CD4-positive, alpha-beta T cell treated with Interleukin-15 for 4 hours (primary cell): Measurements from ENCODE around the gene ZNF618.
"Not testable (repeated sequence)": the region's sequence is repeated elsewhere in the genome, so short reads cannot be mapped to it uniquely, and the experiment has no call there.

Experiments used
- DNase-seq: peaks from one replicate; pipeline ENCODE4 v3.0.0-alpha.2; 2020; ENCODE audit warnings: low spot score

Gene ZNF618

DNA sequence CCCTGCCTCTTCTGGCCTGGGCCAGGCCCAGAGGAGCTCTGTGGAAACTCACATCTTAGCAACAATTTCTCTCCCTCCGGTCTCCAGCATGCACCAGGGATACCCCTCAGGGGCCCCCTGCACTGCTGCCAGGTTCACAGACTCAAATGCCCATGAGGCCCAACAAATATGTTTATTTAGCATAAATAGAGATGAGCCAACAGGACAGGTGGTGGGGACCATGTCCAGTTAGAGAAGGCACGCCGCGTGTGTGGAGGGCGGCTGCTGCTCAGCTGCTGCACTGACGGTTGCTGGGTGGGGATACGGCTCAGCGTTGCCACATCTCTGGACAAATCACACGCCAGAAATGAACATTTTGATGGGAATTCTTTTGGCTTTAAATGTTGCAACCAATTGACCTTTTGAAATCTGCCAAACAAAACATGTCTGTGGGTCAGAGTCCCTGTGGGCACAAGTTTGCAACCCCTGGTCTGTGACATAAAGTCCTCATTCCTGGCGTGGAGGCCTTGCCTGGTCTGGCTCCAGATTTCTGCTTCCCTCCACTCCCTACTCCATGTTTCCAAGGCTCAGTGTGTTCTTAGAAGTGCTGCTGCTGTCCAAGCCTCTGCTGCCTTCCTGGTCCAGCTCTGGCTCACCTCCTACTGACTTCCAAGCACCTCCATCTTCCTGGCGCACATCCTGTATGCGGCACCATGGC lies 113.1 kb downstream of the ZNF618 start:
- DNase-seq: no peak

DNA sequence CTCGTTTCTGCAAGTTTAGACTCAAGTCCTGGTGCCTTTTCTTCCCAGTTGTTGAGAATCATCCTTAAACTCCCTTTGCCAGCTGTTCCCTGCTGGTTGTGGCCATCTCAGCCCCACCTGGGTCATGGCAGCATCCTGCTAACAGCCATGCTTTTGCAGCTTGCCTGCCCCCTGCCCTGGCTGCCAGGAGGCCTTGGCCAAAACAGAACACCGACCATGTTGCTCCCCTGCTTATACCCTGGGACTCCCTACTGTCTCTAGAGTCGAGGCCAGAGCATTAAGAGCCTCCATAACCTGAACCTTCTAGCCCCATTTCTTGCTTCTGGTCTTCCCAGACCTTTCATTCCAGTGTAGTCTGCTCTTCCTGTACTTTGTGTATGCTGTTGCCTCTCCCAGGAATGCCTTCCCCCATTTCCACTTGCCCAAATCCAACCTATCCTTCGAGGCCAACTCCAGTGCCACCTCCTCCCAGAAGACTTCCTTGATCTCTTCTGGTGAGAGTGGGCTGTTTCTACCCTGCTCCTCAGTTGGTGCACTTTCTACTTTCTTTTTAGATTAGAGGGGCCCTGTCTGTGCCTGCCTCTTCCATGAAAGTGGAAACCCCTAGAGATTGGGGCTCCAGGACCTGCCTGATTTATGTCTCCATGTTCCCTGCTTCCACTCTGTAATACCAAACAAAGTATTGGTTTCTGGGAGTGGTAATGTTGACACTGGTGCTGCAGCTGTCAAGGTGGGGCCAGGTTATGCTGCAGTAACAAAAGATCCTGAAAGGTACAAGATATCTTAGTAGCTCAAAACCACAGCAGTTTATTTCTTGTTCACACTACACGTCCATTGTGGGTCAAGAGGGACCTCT lies 113.8 kb downstream of the ZNF618 start:
- DNase-seq: no peak

DNA sequence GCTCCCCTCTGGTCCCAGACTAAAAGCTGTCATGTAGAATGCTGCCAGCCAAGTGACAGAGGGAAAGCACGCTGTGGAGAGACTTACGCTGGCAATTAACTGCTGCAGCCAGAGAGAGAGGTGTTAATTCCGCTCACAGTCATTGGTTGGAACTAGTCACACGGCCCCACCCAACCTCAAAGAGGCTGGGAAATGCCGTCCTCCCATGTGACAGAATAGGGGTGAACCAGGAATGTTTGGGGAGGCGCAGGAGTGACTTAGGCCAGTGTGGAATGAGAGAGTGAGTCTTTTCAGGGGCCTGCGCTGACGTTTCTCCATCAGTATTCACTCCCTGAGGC lies 114.4 kb downstream of the ZNF618 start:
- DNase-seq: no peak

GRCh38 chr9:113990975-113991471 lies 114.9 kb downstream of the ZNF618 start:
- DNase-seq: no peak

DNA sequence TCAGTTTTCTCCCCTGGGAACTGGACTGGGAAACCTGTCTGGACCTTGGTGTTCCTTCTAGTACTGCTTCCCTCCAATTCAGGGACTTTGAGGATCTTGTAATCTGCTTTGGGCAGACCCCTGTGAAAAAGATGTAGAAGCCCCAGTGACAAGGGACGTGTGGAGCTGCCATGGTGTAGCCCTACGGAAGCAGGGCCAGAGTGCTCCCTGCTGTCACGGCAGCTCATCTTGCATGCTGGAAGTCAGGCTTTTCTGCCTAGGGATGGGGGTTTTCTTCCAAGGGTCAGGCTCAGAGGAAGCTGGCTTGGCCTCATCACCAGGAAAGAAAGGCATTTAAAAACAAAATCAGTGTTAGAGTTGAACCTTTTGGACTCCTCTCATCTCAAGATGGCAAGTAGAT lies 115.6 kb downstream of the ZNF618 start:
- DNase-seq: no peak

GRCh38 chr9:113992276-113992951 lies 116.3 kb downstream of the ZNF618 start:
- no peak for DNase-seq

- DNase-seq: no peak
Observed at GRCh38 chr9:113992994-113993393, 116.9 kb downstream of the ZNF618 start.

- DNase-seq: no peak
Observed at GRCh38 chr9:113993838-113994540, 117.9 kb downstream of the ZNF618 start.

GRCh38 chr9:113995401-113995800 lies 119.3 kb downstream of the ZNF618 start:
- DNase-seq: no peak

DNA sequence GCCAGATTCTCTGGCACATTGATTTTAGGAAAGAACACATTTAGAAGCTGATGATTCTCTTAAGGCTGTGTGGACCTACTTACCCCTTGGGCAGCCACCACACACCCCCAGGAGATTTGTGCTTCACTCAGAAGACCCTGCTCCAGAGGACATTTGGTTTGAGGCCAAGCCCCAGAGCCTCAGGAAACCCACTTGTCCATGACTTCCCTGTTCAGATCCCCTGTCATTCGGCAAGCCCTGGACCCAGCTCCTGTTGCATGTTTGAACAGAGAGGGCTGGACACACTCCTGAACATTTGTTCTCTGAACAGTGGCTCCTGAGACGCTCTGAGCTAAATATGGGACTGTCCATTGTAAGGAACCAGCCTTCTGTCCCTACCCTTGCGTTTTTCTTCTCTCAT lies 119.9 kb downstream of the ZNF618 start:
- DNase-seq: no peak

DNA sequence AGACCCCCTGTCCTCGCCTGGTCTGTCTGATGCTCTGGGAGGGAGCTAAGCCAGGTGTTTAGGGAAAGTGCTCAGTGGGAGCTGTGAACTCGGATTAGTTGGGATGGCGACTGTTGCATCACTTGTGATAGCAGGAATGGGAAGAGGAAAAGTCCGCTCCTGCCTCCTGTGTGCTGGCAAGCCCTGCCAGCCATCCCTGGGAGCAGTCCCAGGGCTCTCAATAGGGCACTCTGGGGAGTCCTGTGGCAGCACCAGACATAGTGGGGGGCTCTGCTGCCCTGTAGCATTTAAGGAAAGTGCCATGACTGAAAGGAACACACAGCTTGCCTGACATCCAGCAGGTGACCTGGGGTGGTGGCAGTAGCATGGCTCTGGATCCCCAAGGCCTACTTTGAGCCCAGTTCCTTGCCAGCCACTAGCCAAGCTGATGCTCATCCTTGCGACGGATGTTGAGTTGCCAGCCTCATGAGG lies 120.5 kb downstream of the ZNF618 start:
- no peak for DNase-seq

DNA sequence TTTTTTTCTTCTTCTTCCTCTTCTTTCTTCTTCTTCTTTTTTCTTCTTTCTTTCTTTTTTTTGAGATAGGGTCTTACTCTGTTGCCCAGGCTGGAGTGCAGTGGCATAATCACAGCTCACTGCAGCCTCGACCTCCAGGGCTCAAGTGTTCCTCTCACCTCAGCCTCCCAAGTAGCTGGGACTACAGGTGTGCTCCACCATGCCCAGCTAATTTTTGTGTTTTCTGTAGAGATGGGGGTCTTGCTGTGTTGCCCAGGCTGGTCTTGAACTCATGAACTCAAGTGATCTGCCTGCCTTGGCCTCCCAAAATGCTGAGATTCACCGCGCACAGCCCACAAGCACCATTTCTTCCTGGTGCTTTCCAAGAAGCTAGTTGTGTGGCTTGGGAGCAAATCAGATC lies 121.0 kb downstream of the ZNF618 start:
- not testable (repeated sequence) for DNase-seq

GRCh38 chr9:113997610-113998009 lies 121.5 kb downstream of the ZNF618 start:
- no peak for DNase-seq

DNA sequence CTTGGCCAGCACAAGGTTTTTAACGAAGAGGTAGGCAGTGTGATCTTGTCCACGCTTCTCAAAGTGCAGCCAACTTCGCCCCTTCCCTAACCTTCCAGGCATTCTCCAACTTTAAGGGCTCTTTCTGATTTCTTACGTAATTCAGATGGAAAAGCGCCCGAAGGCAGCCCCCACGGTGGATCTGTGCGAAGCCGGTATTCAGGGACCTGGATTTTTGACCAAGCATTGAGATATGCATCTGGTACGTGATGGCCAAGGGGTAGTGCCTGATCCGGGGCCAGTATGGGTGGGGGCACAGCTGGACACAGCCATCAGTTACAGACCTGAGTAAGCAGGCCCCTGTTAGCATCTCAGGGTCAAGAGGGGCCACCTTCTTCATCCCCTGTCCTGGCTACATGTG lies 122.0 kb downstream of the ZNF618 start:
- DNase-seq: no peak

DNA sequence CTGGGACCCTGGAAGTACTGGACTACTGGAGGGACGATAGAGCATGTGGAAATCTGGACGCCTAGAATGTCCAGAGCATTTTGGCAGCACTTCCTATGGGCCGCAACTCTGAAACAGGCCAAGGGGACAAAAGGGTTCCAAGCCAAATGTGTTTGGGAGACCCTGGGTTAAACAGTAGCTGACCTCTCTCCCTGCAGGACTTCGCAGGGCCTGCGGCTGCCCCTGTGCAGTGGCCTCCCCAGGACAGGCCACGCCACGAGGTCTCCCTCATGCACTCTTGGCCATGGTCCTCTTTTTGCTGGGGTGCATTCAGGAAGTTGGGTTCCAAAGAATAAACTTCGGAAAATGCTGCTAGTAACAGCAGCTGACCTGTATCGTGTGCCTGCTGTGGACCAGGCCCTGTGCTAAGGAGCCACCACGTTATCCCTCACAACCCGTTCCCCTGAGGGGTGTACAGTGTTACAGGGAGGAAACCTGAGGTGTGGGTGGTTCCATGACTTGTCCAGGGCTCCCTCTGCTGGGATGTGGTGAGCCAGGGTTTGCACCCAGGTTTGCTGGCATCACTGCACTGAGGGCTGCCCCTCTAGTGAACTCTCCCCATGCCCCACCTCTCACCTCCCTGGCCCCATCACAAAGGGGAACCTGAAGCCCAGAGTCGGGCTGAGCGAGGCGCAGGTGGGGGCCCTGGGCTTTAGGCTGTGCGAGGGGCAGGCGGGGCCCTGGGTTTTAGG lies 122.6 kb downstream of the ZNF618 start:
- DNase-seq: no peak

GRCh38 chr9:113999256-114000062 lies 123.3 kb downstream of the ZNF618 start:
- no peak for DNase-seq

GRCh38 chr9:114000063-114000454 lies 124.0 kb downstream of the ZNF618 start:
- DNase-seq: no peak

DNA sequence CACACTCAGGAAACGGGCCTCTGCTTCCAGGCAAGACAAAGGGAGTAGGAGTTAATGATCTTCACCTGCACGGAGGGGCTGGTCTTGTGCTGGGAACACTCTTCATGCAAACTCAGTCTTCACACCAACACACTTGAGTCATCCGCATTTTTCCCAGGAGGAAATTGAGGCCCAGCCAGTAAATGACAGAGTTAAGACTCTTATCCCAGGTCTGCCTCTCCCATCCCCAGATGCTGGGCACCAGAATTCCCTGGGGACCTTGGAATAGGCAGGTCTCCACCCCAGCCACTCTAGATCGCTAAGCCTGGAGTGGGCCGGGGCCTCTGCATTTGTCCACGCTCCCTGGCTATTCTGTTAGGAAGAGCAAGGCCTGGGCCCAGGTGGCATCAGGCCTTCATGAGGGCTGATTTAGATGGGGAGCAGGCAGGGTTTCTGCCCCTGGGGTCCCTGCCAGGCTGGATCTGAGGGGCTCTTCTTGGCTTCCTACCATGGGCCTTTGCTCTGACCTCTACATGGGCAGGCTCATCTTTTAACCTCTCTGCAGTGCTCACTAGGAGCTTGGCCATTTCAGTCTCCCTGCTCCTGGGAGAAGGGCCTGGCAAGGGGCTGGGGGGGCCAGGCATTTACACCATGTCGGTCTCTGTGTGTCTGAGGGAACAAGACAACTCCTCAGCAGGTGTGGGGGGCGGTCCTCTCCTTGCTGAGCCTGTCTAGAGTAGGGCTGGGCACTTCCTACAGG lies 124.7 kb downstream of the ZNF618 start:
- DNase-seq: no peak

DNA sequence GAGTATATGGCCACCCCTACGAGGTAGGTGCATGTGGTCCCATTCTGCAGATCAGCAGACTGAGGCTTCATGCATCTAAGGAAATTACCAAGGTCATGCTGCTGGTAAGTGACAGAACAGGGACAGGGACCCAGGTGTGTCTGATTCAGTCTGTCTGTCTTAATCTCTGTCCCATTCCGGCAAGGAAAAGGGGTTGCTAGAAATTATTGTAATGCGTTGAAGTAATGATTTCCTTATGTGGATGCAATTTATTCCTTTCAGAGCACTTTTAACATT lies 125.2 kb downstream of the ZNF618 start:
- DNase-seq: no peak

DNA sequence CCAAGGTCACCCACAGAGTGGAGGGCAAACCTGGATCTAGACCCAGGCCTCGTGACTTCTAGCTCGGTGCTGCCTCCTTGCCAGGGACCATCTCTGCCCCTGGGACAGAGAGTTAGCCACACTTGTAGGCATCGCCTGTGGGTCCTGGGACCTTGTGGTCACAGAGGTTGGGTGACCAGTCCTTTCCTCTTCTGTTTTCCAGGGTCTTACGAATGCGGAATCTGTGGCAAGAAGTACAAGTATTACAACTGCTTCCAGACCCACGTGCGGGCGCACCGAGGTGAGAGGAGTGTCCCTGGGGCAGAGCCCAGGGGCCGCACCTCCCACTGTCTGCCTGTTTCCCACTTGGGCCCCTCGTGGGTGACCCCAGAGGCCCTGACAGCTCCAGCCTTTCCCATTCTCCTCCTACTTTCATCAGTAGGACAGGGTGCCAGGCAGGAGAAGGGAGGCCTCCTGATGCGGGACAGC lies 125.7 kb downstream of the ZNF618 start:
- DNase-seq: no peak
